Neural progenitor cell (in vitro differentiated cells): ENCODE results near the gene TOR4A. TPM values are rescaled to one million over a fixed set of nuclear protein-coding genes. Genes with fewer than 3 reads are reported as not detected.

Source experiments
- DNase-seq: peaks from one replicate; pipeline ENCODE4 v3.0.0-alpha.2; 2016; ENCODE audit warnings: low spot score
- H2AFZ ChIP-seq: fragments of 200-600 bp; sonication (generic); replicated peaks from 2 replicates; pipeline ENCODE4 v1.6.1; 2016; ENCODE audit warnings: antibody characterized with exemption
- H3F3A ChIP-seq: fragments of 200-600 bp; sonication (generic); 2 replicates; pipeline ENCODE4 v1.6.1; 2016; ENCODE audit warnings: antibody characterized with exemption, low read depth
- H3K27ac ChIP-seq: fragments of 200-600 bp; sonication (generic); 2 replicates; pipeline ENCODE4 v1.5.1; 2016; ENCODE audit warnings: mild to moderate bottlenecking
- H3K27me3 ChIP-seq: fragments of 200-600 bp; sonication (generic); 2 replicates; pipeline ENCODE4 v1.6.1; 2016; ENCODE audit warnings: mild to moderate bottlenecking, moderate library complexity
- H3K36me3 ChIP-seq: fragments of 200-600 bp; sonication (generic); 2 replicates; pipeline ENCODE4 v1.5.1; 2016
- H3K4me1 ChIP-seq: fragments of 200-600 bp; sonication (generic); 2 replicates; pipeline ENCODE4 v1.6.1; 2016; ENCODE audit warnings: mixed run types
- H3K4me2 ChIP-seq: fragments of 200-600 bp; sonication (generic); 2 replicates; pipeline ENCODE4 v1.6.1; 2016
- H3K4me3 ChIP-seq: fragments of 200-600 bp; sonication (generic); 2 replicates; pipeline ENCODE4 v1.5.1; 2016
- H3K79me2 ChIP-seq: fragments of 200-600 bp; sonication (generic); 2 replicates; pipeline ENCODE4 v1.6.1; 2016; ENCODE audit warnings: low read depth
- H3K9ac ChIP-seq: fragments of 200-600 bp; sonication (generic); 2 replicates; pipeline ENCODE4 v1.6.1; 2016
- H3K9me3 ChIP-seq: fragments of 200-600 bp; sonication (generic); 2 replicates; pipeline ENCODE4 v1.5.1; 2016; ENCODE audit warnings: low read depth
- H4K20me1 ChIP-seq: fragments of 200-600 bp; sonication (generic); 2 replicates; pipeline ENCODE4 v1.6.1; 2016; ENCODE audit warnings: low read depth
- H3K27ac Mint-ChIP-seq: 3 replicates; pipeline ENCODE4 v1.8.0; 2021; ENCODE audit warnings: mixed read lengths
- H3K27me3 Mint-ChIP-seq: 2 replicates; pipeline ENCODE4 v1.8.0; 2022; ENCODE audit warnings: low read depth, mild to moderate bottlenecking, inconsistent platforms, moderate library complexity, mixed read lengths; ENCODE audit not compliant: insufficient read depth
- H3K36me3 Mint-ChIP-seq: 3 replicates; pipeline ENCODE4 v1.8.0; 2021; ENCODE audit warnings: mixed read lengths
- H3K4me1 Mint-ChIP-seq: 3 replicates; pipeline ENCODE4 v1.8.0; 2021; ENCODE audit warnings: mixed read lengths
- H3K4me3 Mint-ChIP-seq: 3 replicates; pipeline ENCODE4 v1.8.0; 2021; ENCODE audit warnings: mild to moderate bottlenecking, moderate library complexity, mixed read lengths
- H3K9me3 Mint-ChIP-seq: 3 replicates; pipeline ENCODE4 v1.8.0; 2020; ENCODE audit warnings: mixed read lengths
- EZH2 ChIP-seq: fragments of 200-600 bp; sonication (generic); IDR thresholded peaks from 2 replicates; pipeline ENCODE4 v1.6.1; 2017; ENCODE audit warnings: antibody characterized with exemption, mild to moderate bottlenecking, moderate library complexity
- EZH2phosphoT487 ChIP-seq: fragments of 200-600 bp; sonication (generic); IDR thresholded peaks from 2 replicates; pipeline ENCODE4 v1.6.1; 2017; ENCODE audit warnings: antibody characterized with exemption
- total RNA-seq: library from RNA; depleted of rRNA; stranded (reverse); fragments of >200 nt; gene quantifications from 2 replicates; pipeline ENCODE4 v1.2.3, GENCODE V29; 2015; ENCODE audit warnings: low replicate concordance
- TF ChIP-seq, protein P1 (sequence below): fragments of 200-600 bp; sonication (generic); IDR thresholded peaks from 2 replicates; pipeline ENCODE4 v1.5.1; 2017; ENCODE audit warnings: antibody characterized with exemption, mild to moderate bottlenecking

The TOR4A gene
- total RNA-seq, 1 donor from 2014 or later, result 0.39 TPM

DNA sequence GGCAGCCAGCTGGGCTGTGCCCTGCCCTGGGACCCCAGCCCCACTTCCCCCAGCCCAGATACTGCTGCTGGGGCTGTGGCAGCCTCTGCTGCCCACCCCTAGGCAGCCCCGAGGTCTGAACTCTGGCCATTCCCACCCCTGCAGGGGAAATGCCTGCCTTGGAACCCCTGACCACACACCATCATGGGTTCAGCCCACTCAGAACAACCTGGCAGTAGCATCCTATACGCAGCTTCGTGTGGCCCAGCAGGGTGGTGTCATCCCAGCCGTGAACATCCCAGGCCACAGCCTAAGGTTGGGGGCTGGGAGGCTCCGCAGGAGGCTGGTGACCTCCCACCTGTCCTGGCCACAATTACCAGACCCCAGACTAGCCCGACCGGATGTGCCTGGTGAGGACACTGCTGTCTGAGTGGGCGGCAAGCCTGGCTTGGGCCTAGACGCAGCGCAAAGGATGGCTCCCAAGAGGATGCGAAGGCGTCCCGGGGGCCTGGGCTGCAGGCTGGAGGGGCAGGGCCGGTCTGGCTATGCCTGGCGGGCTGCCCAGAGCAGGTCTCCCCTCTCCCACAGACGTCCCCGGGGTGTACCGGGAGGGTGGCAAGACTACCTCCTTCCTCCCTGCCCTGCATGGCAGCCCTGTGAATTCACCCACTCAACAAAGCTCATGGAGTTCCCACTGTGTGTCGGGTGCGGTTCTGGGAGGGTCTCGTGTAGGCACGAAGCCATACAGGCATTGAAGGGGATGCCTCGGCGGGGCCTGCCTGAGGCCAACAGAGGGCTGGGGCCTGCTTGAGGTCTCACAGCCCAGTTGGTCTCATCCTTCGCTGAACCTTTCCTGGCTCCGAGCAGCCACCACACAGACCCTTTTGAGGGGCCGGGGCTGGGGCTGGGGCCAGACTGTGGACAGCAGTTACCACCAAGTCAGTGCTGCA lies 48.3 kb upstream of the TOR4A start:
- no peak overlapping the region for H3K4me2 ChIP-seq
- H2AFZ ChIP-seq, result no peak overlapping the region
- no peaks in the 10 kb centered on the region for H3K4me1 ChIP-seq
- no peak overlapping the region for H3K4me3 Mint-ChIP-seq
- H3K4me3 ChIP-seq, result no peak overlapping the region
- H3K79me2 ChIP-seq, result no peaks in the 10 kb centered on the region
- H3K36me3 ChIP-seq, result no peaks in the 10 kb centered on the region
- H3F3A ChIP-seq, result no peaks in the 10 kb centered on the region
- peaks cover 3% of the 10 kb centered on the region for H3K4me1 Mint-ChIP-seq
- no peak for TF ChIP-seq EZH2
- TF ChIP-seq, protein P1, sequence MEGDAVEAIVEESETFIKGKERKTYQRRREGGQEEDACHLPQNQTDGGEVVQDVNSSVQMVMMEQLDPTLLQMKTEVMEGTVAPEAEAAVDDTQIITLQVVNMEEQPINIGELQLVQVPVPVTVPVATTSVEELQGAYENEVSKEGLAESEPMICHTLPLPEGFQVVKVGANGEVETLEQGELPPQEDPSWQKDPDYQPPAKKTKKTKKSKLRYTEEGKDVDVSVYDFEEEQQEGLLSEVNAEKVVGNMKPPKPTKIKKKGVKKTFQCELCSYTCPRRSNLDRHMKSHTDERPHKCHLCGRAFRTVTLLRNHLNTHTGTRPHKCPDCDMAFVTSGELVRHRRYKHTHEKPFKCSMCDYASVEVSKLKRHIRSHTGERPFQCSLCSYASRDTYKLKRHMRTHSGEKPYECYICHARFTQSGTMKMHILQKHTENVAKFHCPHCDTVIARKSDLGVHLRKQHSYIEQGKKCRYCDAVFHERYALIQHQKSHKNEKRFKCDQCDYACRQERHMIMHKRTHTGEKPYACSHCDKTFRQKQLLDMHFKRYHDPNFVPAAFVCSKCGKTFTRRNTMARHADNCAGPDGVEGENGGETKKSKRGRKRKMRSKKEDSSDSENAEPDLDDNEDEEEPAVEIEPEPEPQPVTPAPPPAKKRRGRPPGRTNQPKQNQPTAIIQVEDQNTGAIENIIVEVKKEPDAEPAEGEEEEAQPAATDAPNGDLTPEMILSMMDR, result no peak
- no peak for TF ChIP-seq EZH2phosphoT487
- no peaks in the 10 kb centered on the region for H4K20me1 ChIP-seq
- no peak overlapping the region for H3K27ac Mint-ChIP-seq
- no peak overlapping the region for H3K27ac ChIP-seq
- no peak for DNase-seq
- no peak overlapping the region for H3K9ac ChIP-seq
- no peaks in the 10 kb centered on the region for H3K9me3 ChIP-seq
- H3K36me3 Mint-ChIP-seq, result no peaks in the 10 kb centered on the region
- peaks cover 4% of the 10 kb centered on the region for H3K27me3 Mint-ChIP-seq
- H3K27me3 ChIP-seq, result no peaks in the 10 kb centered on the region
- no peaks in the 10 kb centered on the region for H3K9me3 Mint-ChIP-seq

DNA sequence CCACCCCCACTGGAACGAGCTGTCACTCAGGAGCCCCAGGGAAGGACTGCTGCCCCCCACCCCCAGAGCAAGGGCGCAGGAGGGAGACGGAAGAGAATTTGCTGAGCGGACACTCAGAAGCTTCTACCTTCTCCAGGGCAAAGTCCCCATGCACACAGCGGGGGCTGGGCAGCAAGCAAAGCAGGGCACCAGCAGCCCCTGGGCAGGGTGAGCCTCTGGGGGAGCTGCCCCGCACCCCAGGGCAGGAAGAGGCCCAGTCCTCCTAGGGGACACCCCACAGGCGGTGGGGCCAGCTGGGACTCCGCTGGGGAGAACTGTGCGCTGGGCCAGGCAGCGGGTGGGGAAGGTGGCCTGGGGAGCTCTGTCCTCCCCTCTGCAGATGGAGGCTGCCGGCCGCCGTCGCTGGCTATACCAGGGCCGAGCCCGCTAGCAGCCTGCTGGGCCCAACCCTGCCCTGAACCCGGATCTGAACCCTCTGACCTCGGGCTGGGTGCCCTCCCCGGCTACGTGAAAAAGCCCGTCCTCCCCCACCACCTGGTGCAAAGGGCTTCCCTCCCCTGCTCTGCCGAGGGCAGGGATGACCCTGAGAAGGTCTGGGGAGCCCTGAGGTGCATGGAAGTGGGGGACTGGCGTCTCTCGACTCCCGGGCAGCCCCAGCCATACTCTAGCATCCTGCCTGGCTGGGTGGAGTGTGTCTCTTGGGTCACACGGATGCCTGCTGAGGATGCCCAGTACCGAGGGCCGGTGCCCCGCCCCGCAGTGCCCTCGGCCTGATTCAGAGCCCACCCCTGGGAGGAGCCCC lies 47.4 kb upstream of the TOR4A start:
- H3K36me3 Mint-ChIP-seq, result no peaks in the 10 kb centered on the region
- H3K27ac Mint-ChIP-seq, result no peak overlapping the region
- Histone ChIP-seq H3K9me3 (no peaks in the 10 kb centered on the region), H3K9ac (no peak overlapping the region), H3F3A (no peaks in the 10 kb centered on the region), H3K27me3 (no peaks in the 10 kb centered on the region), H3K79me2 (no peaks in the 10 kb centered on the region), H3K4me1 (no peaks in the 10 kb centered on the region), H3K4me3 (no peak overlapping the region), H3K4me2 (no peak overlapping the region), H3K27ac (no peak overlapping the region), H3K36me3 (no peaks in the 10 kb centered on the region), H4K20me1 (no peaks in the 10 kb centered on the region), H2AFZ (no peak overlapping the region)
- peaks cover 6% of the 10 kb centered on the region for H3K27me3 Mint-ChIP-seq
- H3K4me1 Mint-ChIP-seq, result peaks cover 3% of the 10 kb centered on the region
- H3K9me3 Mint-ChIP-seq, result no peaks in the 10 kb centered on the region
- no peak for TF ChIP-seq EZH2
- TF ChIP-seq, protein P1, result no peak
- no peak for TF ChIP-seq EZH2phosphoT487
- H3K4me3 Mint-ChIP-seq, result no peak overlapping the region
- DNase-seq, result no peak

DNA sequence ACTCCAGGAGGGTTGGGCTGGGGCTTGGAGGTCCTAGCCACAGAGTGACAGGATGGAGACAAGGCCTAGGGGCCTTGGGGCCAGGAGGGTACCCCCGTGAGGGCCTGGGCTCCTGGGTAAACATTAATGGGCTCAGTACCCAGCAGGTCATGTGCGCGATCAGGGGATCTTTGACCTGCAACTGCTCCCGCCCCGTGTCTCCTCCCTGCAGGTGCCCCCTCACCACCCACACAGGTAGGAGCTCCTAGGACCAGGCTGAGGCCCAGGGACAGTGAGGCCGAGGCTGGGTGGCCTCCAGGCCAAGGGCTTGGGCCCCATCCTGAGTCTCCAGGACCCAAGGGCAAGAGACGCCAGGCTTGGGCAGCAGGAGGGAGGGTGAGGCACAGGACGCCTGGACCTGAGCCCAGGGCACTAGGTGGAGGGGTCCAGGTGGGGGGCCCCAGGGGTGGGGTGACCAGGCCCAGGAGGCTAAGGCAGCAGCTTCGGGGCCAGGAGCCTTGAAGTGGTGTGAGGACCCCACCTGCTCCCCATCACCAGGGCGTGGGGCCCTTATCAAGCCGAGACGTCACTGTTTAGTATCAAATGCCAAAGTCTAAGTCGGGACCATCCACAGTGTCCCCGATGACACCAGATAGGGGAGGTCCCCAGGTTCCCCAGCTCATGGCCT lies 46.7 kb upstream of the TOR4A start, which contains the start of gene SLC34A3:
Gene SLC34A3, plus strand, starts transcription at position 197 of the 667 bp plus-strand sequence. CDS start 802 bp downstream, outside the sequence.
- Histone ChIP-seq H3K27me3 (no peaks in the 10 kb centered on the region), H3K9ac (no peak within 1 kb of the TSS), H3K27ac (no peak within 1 kb of the TSS), H3K79me2 (no peaks in the 10 kb centered on the region), H3K4me2 (no peak within 1 kb of the TSS), H3K9me3 (no peaks in the 10 kb centered on the region), H4K20me1 (peaks cover 5% of the 10 kb centered on the region), H3F3A (no peaks in the 10 kb centered on the region), H3K4me1 (no peaks in the 10 kb centered on the region), H2AFZ (no peak within 1 kb of the TSS), H3K4me3 (no peak within 1 kb of the TSS), H3K36me3 (no peaks in the 10 kb centered on the region)
- TF ChIP-seq EZH2phosphoT487 (no peak), EZH2 (no peak)
- TF ChIP-seq, protein P1, result no peak
- Mint-ChIP-seq H3K4me1 (peaks cover 3% of the 10 kb centered on the region), H3K27ac (no peak within 1 kb of the TSS), H3K27me3 (peaks cover 6% of the 10 kb centered on the region), H3K9me3 (no peaks in the 10 kb centered on the region), H3K4me3 (no peak within 1 kb of the TSS), H3K36me3 (no peaks in the 10 kb centered on the region)
- DNase-seq, result no peak
